Measurements from ENCODE around the gene POP4. TPM values are rescaled to one million over a fixed set of nuclear protein-coding genes. Genes with fewer than 3 reads are reported as not detected.
"Not testable (repeated sequence)": the region's sequence is repeated elsewhere in the genome, so short reads cannot be mapped to it uniquely, and the experiment has no call there.

Gene POP4
- total RNA-seq, 1 experiment from 2014 or later: 60.3 TPM

DNA sequence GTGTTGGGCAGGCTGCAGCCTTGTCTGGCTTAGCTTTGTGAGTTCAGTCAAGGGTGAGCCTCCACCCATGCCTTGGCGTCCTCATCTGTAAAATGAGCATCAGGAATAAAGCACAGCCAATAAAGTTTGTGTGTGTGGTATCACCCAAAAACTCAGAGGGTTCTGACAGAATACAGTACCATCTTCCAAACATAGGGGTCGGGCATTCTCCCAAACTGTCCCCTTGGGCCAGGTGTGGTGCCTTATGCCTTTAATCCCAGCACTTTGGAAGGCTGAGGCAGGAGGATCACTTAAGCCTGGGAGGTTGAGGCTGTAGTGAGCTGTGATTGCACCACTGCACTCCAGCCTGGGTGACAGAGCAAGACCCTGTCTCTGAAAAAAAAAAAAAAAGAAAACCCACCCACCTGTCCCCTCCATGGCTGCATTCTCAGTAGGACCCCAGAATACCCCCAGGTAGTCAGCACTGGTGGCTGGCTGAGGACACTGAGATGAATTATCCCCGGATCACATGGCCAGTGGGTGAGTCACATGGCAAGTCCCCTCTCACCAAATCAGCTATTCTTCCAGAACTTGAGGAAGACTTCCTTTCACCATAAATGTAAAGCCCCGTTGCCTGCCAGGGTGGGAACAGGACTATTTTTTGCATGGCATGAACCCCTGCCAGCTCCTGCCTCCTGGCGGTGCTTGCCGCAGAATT lies 18.6 kb downstream of the POP4 start:
- Mint-ChIP-seq H3K36me3 (ENCODE audit: insufficient read depth, unreplicated experiment) (no peaks in the 10 kb centered on the region), H3K4me1 (ENCODE audit: insufficient read depth, unreplicated experiment) (no peaks in the 10 kb centered on the region), H3K9me3 (ENCODE audit: unreplicated experiment) (no peaks in the 10 kb centered on the region), H3K27me3 (ENCODE audit: insufficient read depth, unreplicated experiment) (peaks cover 21% of the 10 kb centered on the region), H3K4me3 (ENCODE audit: unreplicated experiment) (no peak overlapping the region), H3K27ac (ENCODE audit: low read depth, unreplicated experiment) (no peak overlapping the region)
- intact Hi-C loops (cut with micrococcal nuclease): no loop called here
- no peak for DNase-seq (ENCODE audit: unreplicated experiment)
- BruUV-seq (replicated peaks): no TSS peak
- ChIA-PET POLR2A (interaction anchor here (0.6 kb wide), 1 partner anchor 415 kb away, joined by 5 read pairs; no protein-coding TSS in a partner anchor), CTCF (interaction anchor here (0.6 to 12.1 kb wide), 6 partner anchors 10 to 521 kb away, joined by 3 to 104 read pairs (median 5); partner anchors contain the start of gene POP4)
- TF ChIP-seq CTCF (IDR thresholded peaks at IDR 0.05; ENCODE audit: unreplicated experiment): no peak

DNA sequence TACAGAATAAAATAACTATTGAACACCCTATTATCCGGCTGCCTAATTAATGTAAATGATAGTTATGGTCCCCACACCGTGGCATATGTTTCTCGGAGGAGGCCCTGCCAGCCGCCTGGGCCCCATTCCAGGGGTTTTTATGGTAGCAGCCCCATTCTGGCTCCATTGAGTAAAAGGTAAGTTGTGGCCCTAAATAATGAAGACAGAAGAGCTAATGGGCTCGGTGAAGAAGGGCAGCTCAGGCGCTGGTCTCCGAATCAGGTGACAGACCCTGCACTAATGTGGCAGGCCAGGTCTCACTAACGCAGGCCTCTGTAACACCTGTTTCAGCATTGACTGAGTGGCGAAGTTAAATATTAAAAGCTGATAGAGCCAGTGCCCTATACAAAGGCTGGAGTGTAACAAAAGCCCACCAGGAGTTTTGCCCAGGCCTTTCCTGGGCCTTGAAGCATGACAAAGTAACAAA lies 19.1 kb downstream of the POP4 start:
- ChIA-PET CTCF (interaction anchor here (1.9 to 12.1 kb wide), 2 partner anchors 16 to 91 kb away, joined by 8 to 104 read pairs; partner anchors contain the start of gene POP4), POLR2A (no interaction called here)
- H3K36me3 Mint-ChIP-seq (ENCODE audit: insufficient read depth, unreplicated experiment): no peaks in the 10 kb centered on the region
- no peaks in the 10 kb centered on the region for H3K4me1 Mint-ChIP-seq (ENCODE audit: insufficient read depth, unreplicated experiment)
- no peak overlapping the region for H3K27ac Mint-ChIP-seq (ENCODE audit: low read depth, unreplicated experiment)
- no peak for DNase-seq (ENCODE audit: unreplicated experiment)
- no peaks in the 10 kb centered on the region for H3K9me3 Mint-ChIP-seq (ENCODE audit: unreplicated experiment)
- intact Hi-C loops (cut with micrococcal nuclease): no loop called here
- H3K4me3 Mint-ChIP-seq (ENCODE audit: unreplicated experiment): no peak overlapping the region
- H3K27me3 Mint-ChIP-seq (ENCODE audit: insufficient read depth, unreplicated experiment): peaks cover 16% of the 10 kb centered on the region
- BruUV-seq (replicated peaks): no TSS peak
- TF ChIP-seq CTCF (IDR thresholded peaks at IDR 0.05; ENCODE audit: unreplicated experiment): no peak

- no peaks in the 10 kb centered on the region for H3K4me1 Mint-ChIP-seq (ENCODE audit: insufficient read depth, unreplicated experiment)
- peaks cover 4% of the 10 kb centered on the region for H3K27me3 Mint-ChIP-seq (ENCODE audit: insufficient read depth, unreplicated experiment)
- intact Hi-C loops (cut with micrococcal nuclease): no loop called here
- BruUV-seq (replicated peaks): no TSS peak
- no peak for TF ChIP-seq CTCF (IDR thresholded peaks at IDR 0.05; ENCODE audit: unreplicated experiment)
- DNase-seq (ENCODE audit: unreplicated experiment): no peak
- ChIA-PET CTCF (interaction anchor here (0.6 to 12.1 kb wide), 3 partner anchors 17 to 51 kb away, joined by 3 to 104 read pairs (median 3); partner anchors contain the start of gene POP4), POLR2A (no interaction called here)
- no peaks in the 10 kb centered on the region for H3K9me3 Mint-ChIP-seq (ENCODE audit: unreplicated experiment)
- no peak overlapping the region for H3K27ac Mint-ChIP-seq (ENCODE audit: low read depth, unreplicated experiment)
- H3K36me3 Mint-ChIP-seq (ENCODE audit: insufficient read depth, unreplicated experiment): no peaks in the 10 kb centered on the region
- no peak overlapping the region for H3K4me3 Mint-ChIP-seq (ENCODE audit: unreplicated experiment)
Observed at GRCh38 chr19:29626386-29626785, 20.3 kb downstream of the POP4 start.

GRCh38 chr19:29626832-29627231 lies 20.7 kb downstream of the POP4 start:
- POLR2A ChIA-PET; intact Hi-C loops (cut with micrococcal nuclease); H3K27ac Mint-ChIP-seq (ENCODE audit: low read depth, unreplicated experiment); H3K36me3 Mint-ChIP-seq (ENCODE audit: insufficient read depth, unreplicated experiment); H3K27me3 Mint-ChIP-seq (ENCODE audit: insufficient read depth, unreplicated experiment); H3K4me1 Mint-ChIP-seq (ENCODE audit: insufficient read depth, unreplicated experiment); DNase-seq (ENCODE audit: unreplicated experiment); H3K9me3 Mint-ChIP-seq (ENCODE audit: unreplicated experiment); H3K4me3 Mint-ChIP-seq (ENCODE audit: unreplicated experiment); BruUV-seq (replicated peaks): not testable (repeated sequence)
- CTCF ChIA-PET: interaction anchor here (0.6 to 12.1 kb wide), 5 partner anchors 18 to 90 kb away, joined by 3 to 104 read pairs (median 3); partner anchors contain the start of gene POP4
